Activated CD8-positive, alpha-beta memory T cell treated with anti-CD3 and anti-CD28 coated beads, Interleukin-2, amount 50 U/mL, for 24 hours (primary cell): Measurements from ENCODE around the gene GTF2A2.
"Not testable (repeated sequence)": the region's sequence is repeated elsewhere in the genome, so short reads cannot be mapped to it uniquely, and the experiment has no call there.

ENCODE experiments used
- DNase-seq: peaks from one replicate; pipeline ENCODE4 v3.0.0-alpha.2; 2020; ENCODE audit errors: extremely low read depth

Gene GTF2A2

GRCh38 chr15:59656897-59657634 is at the start of gene GTF2A2:
Gene GTF2A2, minus strand, starts transcription at chr15:59657515. Its CDS starts 5,238 bp downstream, at chr15:59652277.
- DNase-seq = peak; percentile 85

DNA sequence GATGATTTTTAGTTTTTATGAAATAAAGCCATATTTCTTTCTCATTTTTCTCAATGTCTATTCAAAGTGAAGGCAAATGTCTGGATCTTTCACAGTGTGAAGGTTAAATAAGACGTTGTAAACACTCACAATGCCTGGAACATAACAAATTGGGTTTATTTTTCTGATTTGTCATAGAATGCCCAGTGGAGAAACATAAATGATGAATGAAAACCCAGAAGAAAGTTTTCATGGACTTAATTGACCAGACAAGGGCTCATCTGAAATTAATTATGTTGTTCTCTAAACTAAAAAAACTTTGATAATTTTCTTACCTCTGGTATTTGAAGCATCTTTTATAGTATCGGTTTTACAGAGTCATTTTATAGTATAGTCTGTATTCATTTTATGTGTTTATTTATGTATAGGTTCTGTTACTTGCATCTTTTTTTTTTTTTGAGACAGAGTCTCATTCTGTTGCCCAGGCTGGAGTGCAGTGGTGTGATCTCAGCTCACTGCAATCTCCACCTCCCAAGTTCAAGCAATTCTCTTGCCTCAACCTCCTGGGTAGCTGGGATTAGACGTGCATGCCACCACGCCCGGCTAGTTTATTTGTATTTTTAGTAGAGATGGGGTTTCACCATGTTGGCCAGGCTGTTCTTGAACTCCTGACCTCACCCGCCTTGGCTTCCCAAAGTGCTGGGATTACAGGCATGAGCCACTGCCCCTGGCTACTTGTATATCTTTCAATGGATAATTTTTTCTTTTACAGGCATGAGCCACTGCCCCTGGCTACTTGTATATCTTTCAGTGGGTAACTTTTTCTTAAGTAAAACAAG is 46.9 kb upstream of the GTF2A2 start:
- no peak for DNase-seq

GRCh38 chr15:59702351-59702750 is 45.0 kb upstream of the GTF2A2 start:
- no peak for DNase-seq

- no peak for DNase-seq
These were observed 44.6 kb upstream of the GTF2A2 start for GRCh38 chr15:59701880-59702279.

DNA sequence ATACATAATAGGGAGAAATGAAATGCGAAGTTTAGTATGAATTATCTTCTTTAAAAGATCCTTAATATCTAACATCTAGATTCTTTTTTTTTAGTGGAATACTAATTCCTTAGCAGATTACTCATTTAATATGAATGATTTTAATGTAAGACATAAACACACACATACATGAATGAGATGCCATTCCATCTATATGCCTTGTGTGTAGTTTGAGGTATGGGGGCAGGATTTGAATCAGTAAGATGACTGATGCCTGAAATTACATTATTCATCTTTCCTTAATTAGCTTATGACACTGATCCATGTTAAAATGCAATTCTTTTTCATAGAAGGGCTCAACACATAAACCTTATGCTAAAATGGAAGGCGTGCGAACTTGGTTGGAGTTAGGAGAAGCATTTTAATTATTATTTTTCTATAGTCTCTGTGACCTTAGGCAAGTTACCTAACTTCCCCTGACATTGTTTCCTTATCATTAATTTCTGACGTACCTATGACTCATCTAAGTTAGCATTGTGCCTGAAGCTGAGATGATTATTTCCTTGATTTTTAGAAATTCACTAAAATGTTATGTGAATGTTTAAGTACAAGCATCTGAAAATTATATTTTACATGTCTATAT is 42.6 kb upstream of the GTF2A2 start:
- DNase-seq = no peak

GRCh38 chr15:59698065-59698464 is 40.8 kb upstream of the GTF2A2 start:
- not testable (repeated sequence) for DNase-seq

DNA sequence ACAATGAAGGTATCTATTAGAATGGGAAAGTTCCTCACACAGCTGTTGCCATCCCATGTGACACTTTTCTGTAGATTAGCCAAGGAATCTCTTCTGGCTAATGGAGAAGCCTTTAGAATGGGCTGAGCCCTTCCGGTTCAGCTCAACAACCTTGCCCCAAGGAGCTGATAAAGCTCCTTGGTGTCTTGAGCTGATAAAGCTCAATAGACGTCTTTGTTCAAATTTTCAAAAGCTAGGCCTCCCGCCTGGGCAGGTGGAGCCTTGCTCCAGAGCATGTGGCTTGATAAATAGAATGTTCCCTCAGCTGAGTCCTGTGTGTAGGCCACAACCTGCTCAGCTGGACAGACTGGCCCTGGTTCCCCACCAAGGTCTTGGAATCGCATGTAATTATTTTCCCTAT is 39.0 kb upstream of the GTF2A2 start:
- DNase-seq = no peak

DNA sequence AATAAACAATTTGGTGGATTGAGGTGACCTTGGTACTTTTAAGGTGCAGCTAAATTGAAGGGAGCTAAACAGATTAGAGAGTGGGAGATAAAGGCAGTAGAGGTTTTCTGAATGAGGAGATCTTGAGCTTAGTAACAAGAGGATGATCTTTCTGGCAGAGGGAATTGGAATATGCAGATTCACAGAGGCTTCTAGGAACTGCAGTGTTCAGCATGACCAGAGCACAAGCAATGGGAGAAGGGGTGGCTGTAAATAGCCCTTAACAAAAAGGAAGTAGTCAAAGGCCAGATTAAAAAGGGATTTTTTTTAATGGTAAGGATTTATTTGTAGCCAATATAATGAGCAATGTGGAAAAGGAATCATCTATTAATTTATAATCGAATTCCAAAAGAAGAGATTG is 37.5 kb upstream of the GTF2A2 start:
- DNase-seq = no peak

GRCh38 chr15:59691194-59691805 is 34.0 kb upstream of the GTF2A2 start:
- no peak for DNase-seq

DNA sequence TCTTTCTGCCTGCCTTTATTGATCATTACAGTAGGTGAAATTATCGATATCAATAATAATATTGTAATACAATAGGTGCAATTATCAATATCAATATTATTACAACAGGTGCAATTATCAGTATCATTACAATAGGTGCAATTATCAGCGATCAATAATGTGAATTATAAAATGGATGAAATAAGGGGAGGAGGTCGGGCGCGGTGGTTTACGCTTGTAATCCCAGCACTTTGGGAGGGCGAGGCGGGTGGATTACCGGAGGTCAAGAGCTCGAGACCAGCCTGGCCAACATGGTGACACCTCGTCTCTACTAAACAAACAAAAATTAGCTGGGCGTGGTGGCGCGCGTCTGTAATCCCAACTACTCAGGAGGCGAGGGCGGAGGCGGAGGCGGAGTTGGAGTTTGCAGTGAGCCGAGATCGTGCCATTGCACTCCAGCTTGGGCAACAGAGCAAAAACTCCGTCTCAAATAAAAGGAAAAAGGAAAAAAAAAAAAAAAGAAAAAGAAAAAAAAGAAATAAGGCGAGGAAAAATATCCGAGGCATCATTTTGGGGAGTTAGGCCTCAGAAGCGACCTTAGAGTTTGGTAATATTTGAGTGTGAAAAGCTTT is 32.4 kb upstream of the GTF2A2 start:
- DNase-seq = peak; percentile 5

DNA sequence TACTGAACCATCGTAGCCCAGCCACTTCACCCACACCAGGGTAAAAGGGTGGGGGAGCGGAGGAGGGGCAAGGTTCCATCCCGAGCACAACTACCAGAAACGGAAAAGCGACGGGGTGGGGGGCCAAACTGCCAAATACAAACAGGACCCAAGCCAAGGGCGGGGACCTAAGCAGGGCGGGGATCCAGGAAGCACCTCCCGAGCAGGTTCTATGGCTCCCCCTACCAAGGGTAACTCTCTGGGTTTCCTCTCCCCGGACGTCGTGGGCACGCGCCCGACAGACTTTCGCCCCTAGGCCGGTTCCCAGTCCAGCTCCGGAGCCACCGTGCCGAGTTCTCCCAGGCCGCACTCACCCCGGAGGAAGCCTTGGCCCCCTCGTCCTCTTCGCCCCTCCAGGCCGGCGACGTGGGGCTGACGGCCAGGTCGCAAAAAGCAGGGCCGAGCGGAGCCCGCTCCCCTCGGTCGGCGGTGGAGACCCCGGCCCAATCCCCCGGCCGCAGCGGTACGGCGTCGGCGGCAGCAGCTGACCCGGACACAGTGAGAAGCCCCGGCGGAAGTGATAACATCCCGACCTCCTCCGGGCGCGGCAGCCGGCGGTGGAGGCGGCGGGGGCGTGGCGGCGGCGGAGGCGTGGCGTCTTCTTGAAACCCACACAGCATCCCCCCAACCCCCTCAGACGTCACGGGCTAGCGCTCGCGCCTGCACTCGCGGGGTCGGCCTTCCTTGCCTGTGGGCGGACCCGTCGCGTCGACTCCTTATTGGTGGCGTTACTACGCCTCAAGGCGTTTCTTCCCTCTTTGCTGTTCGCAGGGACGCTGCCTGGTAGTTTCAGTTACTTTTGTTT is 31.7 kb upstream of the GTF2A2 start, which contains the start of gene BNIP2:
BNIP2 (minus strand) TSS at position 539 of the 844 bp plus-strand sequence. CDS start 6,863 bp downstream, outside the sequence.
- DNase-seq = peak; percentile 97

DNA sequence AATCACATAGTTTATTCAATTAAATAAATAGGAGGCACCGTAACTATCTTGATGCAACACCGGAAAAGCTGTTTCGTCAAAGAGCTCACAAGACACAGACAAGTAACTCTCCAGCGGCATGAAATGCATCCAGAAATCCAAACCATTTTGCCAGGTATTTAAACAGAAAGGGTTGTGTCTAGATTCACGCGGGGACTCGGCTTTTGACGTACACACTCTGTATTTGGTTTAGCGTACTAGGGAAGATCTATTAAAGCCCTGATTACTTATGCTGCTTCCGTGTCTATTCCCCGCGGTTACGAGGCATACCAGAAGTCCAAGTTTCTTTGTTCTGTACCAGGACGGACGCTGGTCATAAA is 31.1 kb upstream of the GTF2A2 start:
- DNase-seq = no peak

- DNase-seq = no peak
These were observed 30.5 kb upstream of the GTF2A2 start for GRCh38 chr15:59687836-59688235.

DNA sequence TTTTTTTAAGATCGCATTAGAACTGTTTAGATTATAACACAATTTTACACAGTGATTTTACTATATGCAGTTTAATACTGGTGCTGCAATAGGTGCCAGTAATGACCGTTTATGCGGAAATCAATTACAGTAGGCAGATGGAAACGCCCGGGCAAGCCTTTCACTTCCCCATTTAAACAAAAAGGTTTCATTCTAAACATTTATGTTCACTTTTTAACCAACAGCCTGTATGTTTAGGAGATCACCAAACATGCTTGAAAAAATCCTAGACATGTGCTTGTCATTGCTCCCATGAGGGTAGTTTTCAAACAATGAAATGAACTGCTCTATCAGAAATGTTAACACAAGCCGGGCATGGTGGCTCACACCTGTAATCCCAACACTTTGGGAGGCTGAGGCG is 29.1 kb upstream of the GTF2A2 start:
- DNase-seq = no peak

GRCh38 chr15:59685737-59686297 is 28.5 kb upstream of the GTF2A2 start:
- no peak for DNase-seq

GRCh38 chr15:59680870-59681269 is 23.6 kb upstream of the GTF2A2 start:
- DNase-seq = no peak

DNA sequence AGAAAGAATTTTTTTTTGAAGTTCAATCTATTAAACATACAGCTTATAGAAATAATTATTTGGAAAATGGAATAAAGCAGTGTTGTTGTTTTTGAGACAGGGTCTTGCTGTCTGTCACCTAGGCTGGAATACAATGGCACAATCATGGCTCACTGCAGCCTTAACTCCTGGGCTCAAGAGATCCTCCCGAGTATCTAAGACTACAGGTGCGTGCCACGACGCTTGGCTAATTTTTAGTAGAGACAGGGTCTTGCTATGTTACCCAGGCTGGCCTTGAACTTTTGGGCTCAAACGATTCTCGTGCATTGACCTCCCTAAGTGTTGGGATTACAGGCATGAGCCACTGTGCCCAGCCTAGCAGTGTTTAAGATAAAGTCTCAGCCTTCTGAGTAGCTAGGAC is 23.0 kb upstream of the GTF2A2 start:
- DNase-seq = no peak

- DNase-seq = no peak
These were observed 21.3 kb upstream of the GTF2A2 start for GRCh38 chr15:59678620-59679019.

- DNase-seq = no peak
These were observed 20.9 kb upstream of the GTF2A2 start for GRCh38 chr15:59678172-59678571.

DNA sequence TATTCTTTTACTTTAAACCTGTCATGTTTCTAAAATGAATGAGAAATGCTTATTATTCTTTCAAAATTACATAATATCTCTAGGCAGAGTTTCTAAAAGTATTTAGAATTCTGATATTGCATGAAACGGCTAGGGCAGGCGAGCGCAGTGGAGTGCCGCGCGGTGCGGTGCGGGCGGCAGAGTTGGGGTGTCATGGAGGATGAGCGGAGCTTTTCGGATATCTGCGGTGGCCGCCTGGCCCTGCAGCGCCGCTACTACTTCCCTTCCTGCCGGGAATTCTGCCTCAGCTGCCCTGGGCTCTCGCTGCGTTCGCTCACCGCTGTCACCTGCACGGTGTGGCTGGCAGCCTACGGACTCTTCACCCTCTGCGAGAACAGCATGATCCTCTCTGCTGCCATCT is 19.2 kb upstream of the GTF2A2 start:
- no peak for DNase-seq
